ENCODE results near the gene FAM120A.

- TF ChIP-seq REST (IDR thresholded peaks at IDR 0.05; ENCODE audit: insufficient read depth in 1 of 2, low read depth in 2 of 2, low read length in 2 of 2) = no peak
- no peak for TF ChIP-seq TAF1 (IDR thresholded peaks at IDR 0.05; ENCODE audit: borderline replicate concordance, insufficient read depth, low read length)
- TF ChIP-seq POLR2AphosphoS5 (IDR thresholded peaks at IDR 0.05; ENCODE audit: low read depth, low read length) = no peak
- no peak for TF ChIP-seq SIN3A (IDR thresholded peaks at IDR 0.05; ENCODE audit: borderline replicate concordance, insufficient read depth, low read length)
- TF ChIP-seq FOXP2 (optimal IDR thresholded peaks at IDR 0.05; ENCODE audit: borderline replicate concordance, extremely low read depth, extremely low read length, insufficient read depth) = no peak
Measured at GRCh38 chr9:93536874-93537273, 85.4 kb downstream of the FAM120A start.

Measured in PFSK-1 (cell line).